Measurements from ENCODE around the gene TMEM151B.

The TMEM151B gene

GRCh38 chr6:44352259-44352658, 82.0 kb downstream of the TMEM151B start:
- H3K36me3 ChIP-seq: no peaks in the 10 kb centered on the region
- H3K9ac ChIP-seq: no peak overlapping the region

GRCh38 chr6:44353336-44353735, 83.1 kb downstream of the TMEM151B start:
- no peak for TF ChIP-seq Cebpa-rat (IDR thresholded peaks at IDR 0.05)
- H3K4me2 ChIP-seq: no peak overlapping the region

More at GRCh38 chr6:44352259-44352658, 82.0 kb downstream of the TMEM151B start:
- peaks cover 0 to 9% (median 0%) of the 10 kb centered on the region in 10 experiments; a peak in 3 of 20 replicates for H3K4me1 ChIP-seq
- H4K20me1 ChIP-seq: no peaks in the 10 kb centered on the region
- H3K27me3 ChIP-seq: no peaks in the 10 kb centered on the region
- no peak for TF ChIP-seq Cebpa-rat (IDR thresholded peaks at IDR 0.05)
- no peak overlapping the region for H3K27ac ChIP-seq
- no peak overlapping the region for H3K4me3 ChIP-seq
- peaks cover 0 to 18% (median 3%) of the 10 kb centered on the region in 11 experiments; a peak in 9 of 22 replicates for H3K9me3 ChIP-seq (replicated peaks in 1 of 11)
- no peak overlapping the region for H3K4me2 ChIP-seq

GRCh38 chr6:44355640-44356039, 85.4 kb downstream of the TMEM151B start:
- H3K9ac ChIP-seq: no peak overlapping the region
- H3K36me3 ChIP-seq: no peaks in the 10 kb centered on the region
- no peak for TF ChIP-seq Cebpa-rat (IDR thresholded peaks at IDR 0.05)
- H4K20me1 ChIP-seq: no peaks in the 10 kb centered on the region
- H3K27ac ChIP-seq: no peak overlapping the region
- H3K4me2 ChIP-seq: no peak overlapping the region
- peaks cover 0 to 18% (median 3%) of the 10 kb centered on the region in 11 experiments; a peak in 9 of 22 replicates for H3K9me3 ChIP-seq (replicated peaks in 1 of 11)
- peaks cover 0 to under 1% (median 0%) of the 10 kb centered on the region in 10 experiments; a peak in 1 of 20 replicates for H3K4me1 ChIP-seq
- no peak overlapping the region for H3K4me3 ChIP-seq
- H3K27me3 ChIP-seq: no peaks in the 10 kb centered on the region

More at GRCh38 chr6:44353336-44353735, 83.1 kb downstream of the TMEM151B start:
- no peaks in the 10 kb centered on the region for H4K20me1 ChIP-seq
- no peak overlapping the region for H3K27ac ChIP-seq
- no peaks in the 10 kb centered on the region for H3K27me3 ChIP-seq
- peaks cover 0 to 9% (median 0%) of the 10 kb centered on the region in 10 experiments; a peak in 3 of 20 replicates for H3K4me1 ChIP-seq
- H3K36me3 ChIP-seq: no peaks in the 10 kb centered on the region
- H3K4me3 ChIP-seq: no peak overlapping the region
- no peak overlapping the region for H3K9ac ChIP-seq
- peaks cover 0 to 18% (median 3%) of the 10 kb centered on the region in 11 experiments; a peak in 9 of 22 replicates for H3K9me3 ChIP-seq (replicated peaks in 1 of 11)

GRCh38 chr6:44356487-44356886, 86.2 kb downstream of the TMEM151B start:
- H3K4me1 ChIP-seq: no peaks in the 10 kb centered on the region; a peak in 1 of 20 replicates
- no peak overlapping the region for H3K27ac ChIP-seq
- H3K9me3 ChIP-seq (replicated peaks in 1 of 11): peaks cover 0 to 18% (median 3%) of the 10 kb centered on the region in 11 experiments; a peak in 9 of 22 replicates
- no peak overlapping the region for H3K4me2 ChIP-seq
- H4K20me1 ChIP-seq: no peaks in the 10 kb centered on the region
- no peaks in the 10 kb centered on the region for H3K36me3 ChIP-seq
- H3K9ac ChIP-seq: no peak overlapping the region
- no peak for TF ChIP-seq Cebpa-rat (IDR thresholded peaks at IDR 0.05)
- no peaks in the 10 kb centered on the region for H3K27me3 ChIP-seq
- H3K4me3 ChIP-seq: no peak overlapping the region

Data from BLaER1 treated with 17β-estradiol and CSF1 and Interleukin-3, amounts not matched to agents 10 nM and 100 nM (cell line).